Epithelial cell of esophagus (primary cell): ENCODE data around the gene NELFB.

Source experiments
- DNase-seq: peaks from one replicate; pipeline ENCODE4 v3.0.0; 2010; ENCODE audit warnings: low read depth
- H3K4me3 ChIP-seq: 2 replicates; pipeline ENCODE4 v1.5.1; 2011; ENCODE audit warnings: mild to moderate bottlenecking, low read length, control low read depth
- TF ChIP-seq, protein P1 (sequence below): IDR thresholded peaks from 2 replicates; pipeline ENCODE4 v1.5.1; 2011; ENCODE audit warnings: low read depth, mild to moderate bottlenecking, low read length, control low read depth, inconsistent platforms; ENCODE audit not compliant: insufficient read depth; ENCODE audit errors: missing control alignments

NELFB gene

GRCh38 chr9:137312852-137313325 lies 57.8 kb downstream of the NELFB start:
- TF ChIP-seq, protein P1, sequence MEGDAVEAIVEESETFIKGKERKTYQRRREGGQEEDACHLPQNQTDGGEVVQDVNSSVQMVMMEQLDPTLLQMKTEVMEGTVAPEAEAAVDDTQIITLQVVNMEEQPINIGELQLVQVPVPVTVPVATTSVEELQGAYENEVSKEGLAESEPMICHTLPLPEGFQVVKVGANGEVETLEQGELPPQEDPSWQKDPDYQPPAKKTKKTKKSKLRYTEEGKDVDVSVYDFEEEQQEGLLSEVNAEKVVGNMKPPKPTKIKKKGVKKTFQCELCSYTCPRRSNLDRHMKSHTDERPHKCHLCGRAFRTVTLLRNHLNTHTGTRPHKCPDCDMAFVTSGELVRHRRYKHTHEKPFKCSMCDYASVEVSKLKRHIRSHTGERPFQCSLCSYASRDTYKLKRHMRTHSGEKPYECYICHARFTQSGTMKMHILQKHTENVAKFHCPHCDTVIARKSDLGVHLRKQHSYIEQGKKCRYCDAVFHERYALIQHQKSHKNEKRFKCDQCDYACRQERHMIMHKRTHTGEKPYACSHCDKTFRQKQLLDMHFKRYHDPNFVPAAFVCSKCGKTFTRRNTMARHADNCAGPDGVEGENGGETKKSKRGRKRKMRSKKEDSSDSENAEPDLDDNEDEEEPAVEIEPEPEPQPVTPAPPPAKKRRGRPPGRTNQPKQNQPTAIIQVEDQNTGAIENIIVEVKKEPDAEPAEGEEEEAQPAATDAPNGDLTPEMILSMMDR: no peak
- DNase-seq: no peak
- H3K4me3 ChIP-seq: no peak overlapping the region

DNA sequence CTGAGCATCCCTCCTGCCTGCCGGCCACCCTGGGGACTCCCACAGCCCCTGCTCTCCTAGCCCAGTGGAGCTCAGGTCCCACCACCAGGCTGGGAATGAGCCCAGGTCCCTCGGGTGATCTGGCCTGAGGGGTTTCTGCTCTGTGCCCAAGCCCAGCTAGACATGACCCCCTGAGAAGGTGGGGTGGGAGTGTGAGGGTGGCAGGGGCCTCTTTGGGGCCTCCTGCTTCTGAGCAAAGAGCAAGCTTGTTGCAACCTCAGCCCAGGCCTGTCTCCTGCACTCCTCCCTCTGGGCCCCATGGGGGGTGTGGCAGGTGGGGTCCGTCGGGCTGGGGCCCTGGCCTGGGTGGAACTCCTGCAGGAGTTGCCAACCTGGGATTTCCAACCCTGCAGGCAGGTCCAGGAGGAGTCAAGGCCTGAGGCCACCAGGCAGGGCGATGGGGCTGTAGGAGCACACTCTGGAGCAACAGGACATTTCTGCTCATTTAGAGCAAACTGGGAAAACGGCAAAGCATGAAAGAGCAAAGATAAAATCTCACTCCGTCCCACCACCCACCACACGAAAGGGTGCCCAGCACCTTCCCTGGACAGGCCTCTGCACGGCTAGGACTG lies 58.3 kb downstream of the NELFB start:
- TF ChIP-seq, protein P1: no peak
- no peak for DNase-seq
- H3K4me3 ChIP-seq: no peak overlapping the region

GRCh38 chr9:137313956-137314560 lies 58.9 kb downstream of the NELFB start:
- no peak for DNase-seq
- TF ChIP-seq, protein P1: no peak

GRCh38 chr9:137314561-137315560 lies 59.7 kb downstream of the NELFB start:
- no peak overlapping the region for H3K4me3 ChIP-seq
- TF ChIP-seq, protein P1: no peak
- DNase-seq: no peak

More at GRCh38 chr9:137313956-137314560, 58.9 kb downstream of the NELFB start:
- no peak overlapping the region for H3K4me3 ChIP-seq

- DNase-seq: no peak
- H3K4me3 ChIP-seq: no peak overlapping the region
- TF ChIP-seq, protein P1: no peak
These were observed 60.5 kb downstream of the NELFB start for GRCh38 chr9:137315581-137316011.

GRCh38 chr9:137316012-137316981 lies 61.2 kb downstream of the NELFB start:
- TF ChIP-seq, protein P1: no peak
- H3K4me3 ChIP-seq: peak overlapping the region; percentile 16
- peak; percentile 76 for DNase-seq
